ENCODE results near the gene EEFSEC.

- no peak for TF ChIP-seq CTCF (IDR thresholded peaks at IDR 0.05)
- no peak for TF ChIP-seq POLR2A (IDR thresholded peaks at IDR 0.05)
These were observed 21.7 kb downstream of the EEFSEC start for GRCh38 chr3:128174675-128175590.
